Panc1 (cell line): ENCODE measurements around the gene CTCFL.

Experiments
- POLR2AphosphoS5 ChIP-seq: IDR thresholded peaks from 2 replicates; pipeline ENCODE4 v1.6.1; 2012; ENCODE audit warnings: mild to moderate bottlenecking, low read depth, low read length, moderate library complexity
- SIN3A ChIP-seq: IDR thresholded peaks from 2 replicates; pipeline ENCODE4 v1.6.1; 2012; ENCODE audit warnings: low read depth, mild to moderate bottlenecking, low read length, moderate library complexity, borderline replicate concordance; ENCODE audit not compliant: insufficient read depth
- TCF7L2 ChIP-seq: IDR thresholded peaks from 2 replicates; pipeline ENCODE4 v1.6.1; 2011; ENCODE audit warnings: mild to moderate bottlenecking, low read depth, low read length, inconsistent platforms
- TF ChIP-seq, protein P1 (sequence below): fragments of 450-650 bp; IDR thresholded peaks from 2 replicates; pipeline ENCODE4 v1.5.1; 2017; ENCODE audit warnings: mild to moderate bottlenecking
- TF ChIP-seq, protein P2 (sequence below), 2 experiments: IDR thresholded peaks; 2 replicates each; pipeline ENCODE4 v1.6.1; 2011 to 2012; ENCODE audit warnings: low read depth in 2 of 2, control low read depth in 1 of 2, low read length in 1 of 2, mild to moderate bottlenecking in 1 of 2, moderate library complexity in 1 of 2; ENCODE audit not compliant: insufficient read depth in 1 of 2

- TF ChIP-seq, protein P1, sequence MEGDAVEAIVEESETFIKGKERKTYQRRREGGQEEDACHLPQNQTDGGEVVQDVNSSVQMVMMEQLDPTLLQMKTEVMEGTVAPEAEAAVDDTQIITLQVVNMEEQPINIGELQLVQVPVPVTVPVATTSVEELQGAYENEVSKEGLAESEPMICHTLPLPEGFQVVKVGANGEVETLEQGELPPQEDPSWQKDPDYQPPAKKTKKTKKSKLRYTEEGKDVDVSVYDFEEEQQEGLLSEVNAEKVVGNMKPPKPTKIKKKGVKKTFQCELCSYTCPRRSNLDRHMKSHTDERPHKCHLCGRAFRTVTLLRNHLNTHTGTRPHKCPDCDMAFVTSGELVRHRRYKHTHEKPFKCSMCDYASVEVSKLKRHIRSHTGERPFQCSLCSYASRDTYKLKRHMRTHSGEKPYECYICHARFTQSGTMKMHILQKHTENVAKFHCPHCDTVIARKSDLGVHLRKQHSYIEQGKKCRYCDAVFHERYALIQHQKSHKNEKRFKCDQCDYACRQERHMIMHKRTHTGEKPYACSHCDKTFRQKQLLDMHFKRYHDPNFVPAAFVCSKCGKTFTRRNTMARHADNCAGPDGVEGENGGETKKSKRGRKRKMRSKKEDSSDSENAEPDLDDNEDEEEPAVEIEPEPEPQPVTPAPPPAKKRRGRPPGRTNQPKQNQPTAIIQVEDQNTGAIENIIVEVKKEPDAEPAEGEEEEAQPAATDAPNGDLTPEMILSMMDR, result no peak
- TF ChIP-seq POLR2AphosphoS5, result no peak
- no peak for TF ChIP-seq SIN3A
- TF ChIP-seq TCF7L2, result no peak
- TF ChIP-seq, protein P2, sequence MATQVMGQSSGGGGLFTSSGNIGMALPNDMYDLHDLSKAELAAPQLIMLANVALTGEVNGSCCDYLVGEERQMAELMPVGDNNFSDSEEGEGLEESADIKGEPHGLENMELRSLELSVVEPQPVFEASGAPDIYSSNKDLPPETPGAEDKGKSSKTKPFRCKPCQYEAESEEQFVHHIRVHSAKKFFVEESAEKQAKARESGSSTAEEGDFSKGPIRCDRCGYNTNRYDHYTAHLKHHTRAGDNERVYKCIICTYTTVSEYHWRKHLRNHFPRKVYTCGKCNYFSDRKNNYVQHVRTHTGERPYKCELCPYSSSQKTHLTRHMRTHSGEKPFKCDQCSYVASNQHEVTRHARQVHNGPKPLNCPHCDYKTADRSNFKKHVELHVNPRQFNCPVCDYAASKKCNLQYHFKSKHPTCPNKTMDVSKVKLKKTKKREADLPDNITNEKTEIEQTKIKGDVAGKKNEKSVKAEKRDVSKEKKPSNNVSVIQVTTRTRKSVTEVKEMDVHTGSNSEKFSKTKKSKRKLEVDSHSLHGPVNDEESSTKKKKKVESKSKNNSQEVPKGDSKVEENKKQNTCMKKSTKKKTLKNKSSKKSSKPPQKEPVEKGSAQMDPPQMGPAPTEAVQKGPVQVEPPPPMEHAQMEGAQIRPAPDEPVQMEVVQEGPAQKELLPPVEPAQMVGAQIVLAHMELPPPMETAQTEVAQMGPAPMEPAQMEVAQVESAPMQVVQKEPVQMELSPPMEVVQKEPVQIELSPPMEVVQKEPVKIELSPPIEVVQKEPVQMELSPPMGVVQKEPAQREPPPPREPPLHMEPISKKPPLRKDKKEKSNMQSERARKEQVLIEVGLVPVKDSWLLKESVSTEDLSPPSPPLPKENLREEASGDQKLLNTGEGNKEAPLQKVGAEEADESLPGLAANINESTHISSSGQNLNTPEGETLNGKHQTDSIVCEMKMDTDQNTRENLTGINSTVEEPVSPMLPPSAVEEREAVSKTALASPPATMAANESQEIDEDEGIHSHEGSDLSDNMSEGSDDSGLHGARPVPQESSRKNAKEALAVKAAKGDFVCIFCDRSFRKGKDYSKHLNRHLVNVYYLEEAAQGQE (IDR thresholded peaks at IDR 0.05; ENCODE audit: insufficient read depth in 1 of 2, low read depth in 2 of 2, low read length in 1 of 2), result no peak
Measured at GRCh38 chr20:57459278-57459677, 65.7 kb downstream of the CTCFL start.
